ENCODE results near the gene SLC16A12.

The SLC16A12 gene

GRCh38 chr10:89505640-89506275 is 29.6 kb downstream of the SLC16A12 start:
- DNase-seq = no peak

GRCh38 chr10:89504691-89505090 is 30.7 kb downstream of the SLC16A12 start:
- no peak for DNase-seq

- no peak for DNase-seq
Observed at GRCh38 chr10:89503652-89504370, 31.6 kb downstream of the SLC16A12 start.

GRCh38 chr10:89503151-89503550 is 32.2 kb downstream of the SLC16A12 start:
- no peak for DNase-seq

GRCh38 chr10:89502549-89502948 is 32.8 kb downstream of the SLC16A12 start:
- no peak for DNase-seq

GRCh38 chr10:89494575-89494974 is 40.8 kb downstream of the SLC16A12 start:
- DNase-seq = no peak

GRCh38 chr10:89494068-89494467 is 41.3 kb downstream of the SLC16A12 start:
- DNase-seq = no peak

- no peak for DNase-seq
Observed at GRCh38 chr10:89491932-89492331, 43.5 kb downstream of the SLC16A12 start.

GRCh38 chr10:89490596-89491335 is 44.6 kb downstream of the SLC16A12 start:
- no peak for DNase-seq

- no peak for DNase-seq
Observed at GRCh38 chr10:89482256-89482655, 53.1 kb downstream of the SLC16A12 start.

- DNase-seq = no peak
Observed at GRCh38 chr10:89481662-89482061, 53.7 kb downstream of the SLC16A12 start.

GRCh38 chr10:89479771-89480446 is 55.5 kb downstream of the SLC16A12 start:
- DNase-seq = no peak

GRCh38 chr10:89478739-89479654 is 56.4 kb downstream of the SLC16A12 start:
- no peak for DNase-seq

GRCh38 chr10:89478085-89478738 is 57.2 kb downstream of the SLC16A12 start:
- no peak for DNase-seq

GRCh38 chr10:89476150-89476549 is 59.2 kb downstream of the SLC16A12 start:
- no peak for DNase-seq

- DNase-seq = no peak
Observed at GRCh38 chr10:89475591-89475998, 59.8 kb downstream of the SLC16A12 start.

GRCh38 chr10:89475125-89475524 is 60.3 kb downstream of the SLC16A12 start:
- no peak for DNase-seq

- no peak for DNase-seq
Observed at GRCh38 chr10:89474452-89474851, 60.9 kb downstream of the SLC16A12 start.

GRCh38 chr10:89471110-89471809 is 64.1 kb downstream of the SLC16A12 start:
- no peak for DNase-seq

GRCh38 chr10:89470628-89471027 is 64.8 kb downstream of the SLC16A12 start:
- DNase-seq = no peak

- DNase-seq = no peak
Observed at GRCh38 chr10:89469517-89469916, 65.9 kb downstream of the SLC16A12 start.

Data from effector CD8-positive, alpha-beta T cell (primary cell).